Upper lobe of left lung (tissue), 6 donors: ENCODE data around the gene C2orf42. TPM values are rescaled to one million over a fixed set of nuclear protein-coding genes. Genes with fewer than 3 reads are reported as not detected.
A peak's percentile ranks its signal among the peaks of the same experiment; 100 is the strongest.
"Not testable (repeated sequence)": the region's sequence is repeated elsewhere in the genome, so short reads cannot be mapped to it uniquely, and the experiment has no call there.

ENCODE experiments used
- ATAC-seq, 2 donors: fragments of 200-7000 bp; cut with Tn5 transposase; one replicate each; pipeline ENCODE4 v1.9.1; 2022; ENCODE audit warnings: mild to moderate bottlenecking in 2 of 2, moderate library complexity in 2 of 2; ENCODE audit not compliant: low FRiP score in 2 of 2
- DNase-seq, 2 donors: peaks; one replicate each; pipeline ENCODE4 v3.0.0-alpha.2; 2019 to 2020
- H3K27ac ChIP-seq, 4 donors: fragments of 200-600 bp; sonication (generic); one replicate each; pipeline ENCODE4 v1.5.1; 2016 to 2019
- H3K27me3 ChIP-seq, 4 donors: fragments of 200-600 bp; sonication (generic); one replicate each; pipeline ENCODE4 v1.5.1; 2017 to 2019
- H3K36me3 ChIP-seq, 4 donors: fragments of 200-600 bp; sonication (generic); one replicate each; pipeline ENCODE4 v1.5.1; 2016 to 2019
- H3K4me1 ChIP-seq, 4 donors: fragments of 200-600 bp; sonication (generic); one replicate each; pipeline ENCODE4 v1.5.1; 2018 to 2019
- H3K4me3 ChIP-seq, 4 donors: fragments of 200-600 bp; sonication (generic); one replicate each; pipeline ENCODE4 v1.5.1; 2017 to 2019; ENCODE audit warnings: mild to moderate bottlenecking in 2 of 4, moderate library complexity in 1 of 4
- H3K9me3 ChIP-seq, 4 donors: fragments of 200-600 bp; sonication (generic); one replicate each; pipeline ENCODE4 v1.5.1; 2018 to 2019
- EP300 ChIP-seq, 4 donors: sonication (generic); formaldehyde crosslinking; IDR thresholded peaks; one replicate each; pipeline ENCODE4 v1.5.1; 2017; ENCODE audit warnings: antibody characterized with exemption in 4 of 4, control low read depth in 2 of 4
- POLR2A ChIP-seq, 4 donors: fragments of 450-650 bp; IDR thresholded peaks; one replicate each; pipeline ENCODE4 v1.5.1; 2016 to 2017; ENCODE audit warnings: antibody characterized with exemption in 4 of 4, mild to moderate bottlenecking in 2 of 4
- POLR2AphosphoS5 ChIP-seq, 2 donors: sonication (generic); formaldehyde crosslinking; IDR thresholded peaks; one replicate each; pipeline ENCODE4 v1.5.1; 2017; ENCODE audit warnings: antibody characterized with exemption in 2 of 2
- WGBS, 2 donors: methylation state at CpG; one replicate each; pipeline ENCODE4 v1.1.5; 2017 to 2018; 5-methylcytosine and 5-hydroxymethylcytosine counted together
- total RNA-seq, 6 donors: library from RNA; depleted of rRNA in 4 of 6; stranded (reverse); fragments of >200 nt in 4 of 6; gene quantifications; one replicate each; pipeline versions ENCODE4 v1.1.0 to v1.2.1, GENCODE V29; 2016 to 2021
- TF ChIP-seq, protein P1 (sequence below), 6 experiments: fragments of 450-650 bp in 4 of 6; fragments of 200-600 bp in 2 of 6; sonication (generic) in 2 of 6; IDR thresholded peaks; one replicate each; pipeline ENCODE4 v1.5.1; 2016 to 2019; ENCODE audit warnings: antibody characterized with exemption in 6 of 6
- donor health status: DM: no; HTN: no; CAD: no; lungs with moderate emphysema.
- donor health status: DM: no; HTN: yes; CAD: no; lungs with severe emphysema.

C2orf42 gene
- total RNA-seq, 6 donors from 2014 or later, result 7.8 to 15.0 (median 12.4) TPM

DNA sequence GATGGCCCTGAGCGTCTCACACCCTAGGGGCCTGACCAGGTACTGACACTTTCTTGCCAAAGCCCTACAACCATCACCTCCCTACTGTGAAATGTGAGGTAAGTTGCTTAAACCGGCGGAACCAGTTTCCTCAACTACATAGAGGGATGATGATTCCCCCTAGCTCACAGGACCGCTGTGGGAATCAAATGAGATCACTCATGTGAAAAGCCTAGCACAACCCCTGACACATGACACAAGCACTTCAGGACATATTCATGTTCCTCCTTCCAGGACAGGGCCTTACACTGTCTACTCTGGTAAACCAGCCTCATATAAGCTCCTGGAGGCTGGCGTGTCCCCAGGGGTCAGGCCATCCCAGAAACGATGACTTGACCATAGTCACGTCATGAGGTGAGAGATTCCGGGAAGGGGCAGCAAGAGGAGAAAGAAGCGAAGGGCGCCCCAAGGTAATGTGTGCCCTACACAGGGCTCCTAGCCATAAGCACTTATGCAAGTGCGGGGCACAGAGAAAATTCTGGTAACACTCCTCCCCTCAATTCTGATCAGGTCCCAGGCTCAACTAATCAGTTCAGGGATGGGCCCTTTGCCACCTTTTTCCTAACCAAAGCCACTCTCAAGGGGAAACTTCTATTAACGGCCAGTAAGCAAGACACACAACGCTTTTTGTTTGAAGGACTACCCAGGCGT, 49.5 kb downstream of the C2orf42 start:
- 31 to 43% methylated on average over 14 of the region's 14 CpGs for WGBS, 2 donors
- Histone ChIP-seq H3K27me3 (no peaks in the 10 kb centered on the region), H3K27ac (peak overlapping the region; percentile 100), H3K36me3 (no peaks in the 10 kb centered on the region), H3K9me3 (no peaks in the 10 kb centered on the region), H3K4me3 (peak overlapping the region; percentile 51 to 69 (median 64)), H3K4me1 (peaks cover 21 to 34% (median 27%) of the 10 kb centered on the region in 4 donors)
- TF ChIP-seq POLR2AphosphoS5 (IDR thresholded peaks at IDR 0.05), result peak; percentile 78 to 80
- peak in 2 of 4 donors; percentile 34 to 76 for TF ChIP-seq EP300 (IDR thresholded peaks at IDR 0.05)
- peak in 3 of 4 donors; percentile 42 to 85 (median 44) for TF ChIP-seq POLR2A (IDR thresholded peaks at IDR 0.05)
- TF ChIP-seq, protein P1, sequence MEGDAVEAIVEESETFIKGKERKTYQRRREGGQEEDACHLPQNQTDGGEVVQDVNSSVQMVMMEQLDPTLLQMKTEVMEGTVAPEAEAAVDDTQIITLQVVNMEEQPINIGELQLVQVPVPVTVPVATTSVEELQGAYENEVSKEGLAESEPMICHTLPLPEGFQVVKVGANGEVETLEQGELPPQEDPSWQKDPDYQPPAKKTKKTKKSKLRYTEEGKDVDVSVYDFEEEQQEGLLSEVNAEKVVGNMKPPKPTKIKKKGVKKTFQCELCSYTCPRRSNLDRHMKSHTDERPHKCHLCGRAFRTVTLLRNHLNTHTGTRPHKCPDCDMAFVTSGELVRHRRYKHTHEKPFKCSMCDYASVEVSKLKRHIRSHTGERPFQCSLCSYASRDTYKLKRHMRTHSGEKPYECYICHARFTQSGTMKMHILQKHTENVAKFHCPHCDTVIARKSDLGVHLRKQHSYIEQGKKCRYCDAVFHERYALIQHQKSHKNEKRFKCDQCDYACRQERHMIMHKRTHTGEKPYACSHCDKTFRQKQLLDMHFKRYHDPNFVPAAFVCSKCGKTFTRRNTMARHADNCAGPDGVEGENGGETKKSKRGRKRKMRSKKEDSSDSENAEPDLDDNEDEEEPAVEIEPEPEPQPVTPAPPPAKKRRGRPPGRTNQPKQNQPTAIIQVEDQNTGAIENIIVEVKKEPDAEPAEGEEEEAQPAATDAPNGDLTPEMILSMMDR (IDR thresholded peaks at IDR 0.05), result peak; percentile 31 to 86 (median 68)
- ATAC-seq (peak; percentile 36 to 82), DNase-seq (peak in 1 of 2 donors; percentile 90)

DNA sequence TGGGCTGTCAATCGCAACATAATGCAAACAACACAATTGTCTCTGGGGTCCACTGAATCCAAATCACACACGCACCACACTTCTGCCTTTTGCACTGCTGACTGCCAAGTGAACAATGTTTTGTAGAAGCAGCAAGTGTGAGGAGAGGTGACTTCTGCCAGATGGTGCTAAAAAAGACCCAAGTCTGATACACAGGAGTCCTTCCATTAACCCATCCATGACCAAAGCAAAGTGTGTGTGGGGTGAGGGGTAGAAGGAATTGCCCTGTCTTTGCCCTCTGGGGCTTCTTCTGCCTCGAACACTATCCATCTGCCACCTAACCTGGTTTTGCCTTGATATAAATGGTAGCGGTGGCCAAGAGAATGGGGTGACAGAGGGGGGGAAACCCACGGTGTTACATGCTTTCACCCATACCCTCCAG, 50.0 kb downstream of the C2orf42 start:
- no peak for TF ChIP-seq POLR2AphosphoS5 (IDR thresholded peaks at IDR 0.05)
- no peak for TF ChIP-seq POLR2A (IDR thresholded peaks at IDR 0.05)
- no peak for TF ChIP-seq EP300 (IDR thresholded peaks at IDR 0.05)
- TF ChIP-seq, protein P1 (IDR thresholded peaks at IDR 0.05), result no peak
- 74 to 80% methylated on average over 5 of the region's 5 CpGs for WGBS, 2 donors
- Histone ChIP-seq H3K4me3 (peak overlapping the region in 2 of 4 donors; percentile 68 to 69), H3K36me3 (no peaks in the 10 kb centered on the region), H3K27me3 (no peaks in the 10 kb centered on the region), H3K4me1 (peaks cover 27 to 40% (median 32%) of the 10 kb centered on the region in 4 donors), H3K27ac (peak overlapping the region; percentile 100), H3K9me3 (no peaks in the 10 kb centered on the region)
- DNase-seq (no peak), ATAC-seq (no peak)

DNA sequence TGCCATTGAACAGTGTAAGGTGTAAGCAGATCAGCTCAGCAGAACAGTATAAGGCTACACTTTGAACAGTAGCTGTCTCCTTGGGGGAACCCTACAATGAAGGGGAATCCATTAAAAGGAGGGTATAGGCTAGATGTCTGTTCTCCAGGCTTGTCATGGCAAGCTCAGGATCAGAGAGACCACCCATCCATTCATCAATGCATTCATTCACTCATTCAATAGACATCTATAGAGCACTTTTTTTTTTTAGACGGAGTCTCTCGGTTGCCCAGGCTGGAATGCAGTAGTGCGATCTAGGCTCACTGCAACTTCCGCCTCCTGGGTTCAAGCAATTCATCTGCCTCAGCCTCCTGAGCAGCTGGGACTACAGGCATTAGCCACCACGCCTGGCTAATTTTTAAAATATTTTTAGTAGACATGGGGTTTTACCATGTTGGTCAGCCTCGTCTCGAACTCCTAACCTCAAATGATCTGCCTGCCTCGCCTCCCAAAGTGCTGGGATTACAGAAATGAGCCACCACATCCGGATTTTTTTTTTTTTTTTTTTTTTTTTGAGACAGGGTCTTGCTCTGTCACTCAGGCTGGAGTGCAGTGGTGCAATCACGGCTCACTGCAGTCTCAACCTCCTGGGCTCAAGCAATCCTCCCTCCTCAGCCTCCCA, 56.4 kb downstream of the C2orf42 start:
- Histone ChIP-seq H3K4me1 (peaks cover 41 to 52% (median 50%) of the 10 kb centered on the region in 4 donors), H3K27ac (peak overlapping the region in 3 of 4 donors; percentile 90 to 95 (median 92))
- 87 to 88% methylated on average over 10 of the region's 10 CpGs for WGBS, 2 donors
- not testable (repeated sequence) for H3K27me3 ChIP-seq, H3K9me3 ChIP-seq, H3K36me3 ChIP-seq, ATAC-seq, DNase-seq, H3K4me3 ChIP-seq

DNA sequence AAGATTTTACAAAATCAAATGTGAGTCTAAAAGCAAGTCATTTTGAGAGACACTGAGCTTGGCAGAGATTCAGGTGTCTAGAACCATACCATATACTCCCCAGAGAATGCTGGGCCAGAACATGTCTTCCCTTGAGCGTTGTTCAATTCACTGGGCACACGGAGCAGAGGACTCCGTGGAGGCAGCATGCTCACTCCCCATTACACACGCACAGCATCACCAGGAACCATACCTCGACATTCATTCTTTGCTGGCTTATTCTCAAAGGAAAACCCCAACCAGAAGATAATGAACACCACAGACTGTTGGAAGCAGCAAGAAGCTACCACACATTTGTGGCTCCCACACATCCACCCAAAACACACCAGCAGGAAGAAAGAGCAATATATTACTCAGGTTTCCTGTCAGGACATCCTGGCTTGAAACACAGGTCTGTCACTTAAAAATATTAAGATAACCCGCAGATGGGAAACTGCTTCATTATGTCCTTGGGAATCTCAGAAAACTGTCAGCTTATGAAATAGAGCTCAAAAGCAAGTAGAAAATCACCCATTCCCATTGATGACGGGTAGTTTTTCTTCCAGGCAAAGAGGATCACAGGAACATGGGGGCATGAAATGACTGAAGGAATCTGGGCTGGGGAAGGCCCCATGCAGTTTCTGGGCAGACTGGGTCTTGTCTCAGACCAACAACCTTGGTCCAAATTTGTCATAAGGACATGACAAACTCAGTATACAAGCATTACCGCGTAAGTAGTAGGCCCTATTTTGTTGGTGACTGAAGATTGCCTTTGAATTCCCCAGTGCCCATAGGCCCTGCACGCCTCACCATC, 57.1 kb downstream of the C2orf42 start:
- no peak for ATAC-seq
- no peaks in the 10 kb centered on the region for H3K9me3 ChIP-seq
- H3K27ac ChIP-seq, result peak overlapping the region; percentile 83 to 95 (median 91)
- DNase-seq, result no peak
- peaks cover 41 to 52% (median 50%) of the 10 kb centered on the region in 4 donors for H3K4me1 ChIP-seq
- TF ChIP-seq, protein P1 (IDR thresholded peaks at IDR 0.05), result no peak
- TF ChIP-seq POLR2AphosphoS5 (IDR thresholded peaks at IDR 0.05) (no peak), EP300 (IDR thresholded peaks at IDR 0.05) (no peak), POLR2A (IDR thresholded peaks at IDR 0.05) (no peak)
- WGBS, 2 donors, result 54 to 60% methylated on average over 9 to 10 of the region's 10 CpGs
- no peaks in the 10 kb centered on the region for H3K27me3 ChIP-seq
- no peak overlapping the region for H3K4me3 ChIP-seq
- no peaks in the 10 kb centered on the region for H3K36me3 ChIP-seq

DNA sequence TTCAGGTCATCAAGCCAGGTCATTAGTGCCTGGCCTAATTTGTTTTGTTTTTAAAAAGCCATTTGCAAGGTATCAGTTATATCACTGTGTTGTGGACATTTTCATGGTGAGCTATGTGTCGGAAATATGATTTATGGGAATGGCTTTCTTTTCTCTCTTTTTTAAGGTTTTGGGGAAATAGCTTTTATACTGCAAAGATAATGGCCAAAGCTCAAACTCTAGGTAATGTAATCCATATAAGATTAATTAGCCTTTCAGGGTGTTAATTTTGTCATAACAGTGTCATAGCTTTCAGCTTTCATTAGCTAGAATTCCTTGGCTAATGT, 57.7 kb downstream of the C2orf42 start:
- Histone ChIP-seq H3K36me3 (no peaks in the 10 kb centered on the region), H3K27me3 (no peaks in the 10 kb centered on the region), H3K9me3 (no peaks in the 10 kb centered on the region), H3K4me1 (peaks cover 41 to 56% (median 51%) of the 10 kb centered on the region in 4 donors), H3K4me3 (peak overlapping the region in 2 of 4 donors; percentile 44 to 48), H3K27ac (peak overlapping the region; percentile 83 to 95 (median 91))
- ATAC-seq, result no peak
- WGBS, 2 donors, result 75 to 84% methylated on average over 1 of the region's 1 CpG
- no peak for TF ChIP-seq POLR2AphosphoS5 (IDR thresholded peaks at IDR 0.05)
- no peak for TF ChIP-seq EP300 (IDR thresholded peaks at IDR 0.05)
- TF ChIP-seq POLR2A (IDR thresholded peaks at IDR 0.05), result no peak
- TF ChIP-seq, protein P1 (IDR thresholded peaks at IDR 0.05), result no peak
- no peak for DNase-seq
